KMS-11 (cell line): ENCODE measurements around the gene MYO1E.
A peak's percentile ranks its signal among the peaks of the same experiment; 100 is the strongest.

Experiments
- H2AFZ ChIP-seq: fragments of 200-600 bp; sonication (generic); 2 replicates; pipeline ENCODE4 v1.6.1; 2016; ENCODE audit warnings: antibody characterized with exemption, mixed run types, low read depth
- H3K27ac ChIP-seq: fragments of 200-600 bp; sonication (generic); 2 replicates; pipeline ENCODE4 v1.6.1; 2016; ENCODE audit warnings: mild to moderate bottlenecking, mixed run types
- H3K27me3 ChIP-seq: fragments of 200-600 bp; sonication (generic); 2 replicates; pipeline ENCODE4 v1.6.1; 2017; ENCODE audit warnings: mild to moderate bottlenecking, low read depth, mixed run types, moderate library complexity; ENCODE audit not compliant: insufficient read depth
- H3K36me3 ChIP-seq: fragments of 200-600 bp; sonication (generic); 2 replicates; pipeline ENCODE4 v1.6.1; 2017; ENCODE audit warnings: mild to moderate bottlenecking, mixed run types; ENCODE audit not compliant: insufficient read depth
- H3K4me1 ChIP-seq: fragments of 200-600 bp; sonication (generic); 2 replicates; pipeline ENCODE4 v1.6.1; 2016; ENCODE audit warnings: mild to moderate bottlenecking, low read depth, mixed run types; ENCODE audit not compliant: poor library complexity, severe bottlenecking
- H3K4me2 ChIP-seq: fragments of 200-600 bp; sonication (generic); 2 replicates; pipeline ENCODE4 v1.7.0; 2016; ENCODE audit warnings: mild to moderate bottlenecking, mixed run types
- H3K4me3 ChIP-seq: fragments of 200-600 bp; sonication (generic); IDR thresholded peaks from 2 replicates; pipeline ENCODE4 v1.6.1; 2017; ENCODE audit warnings: low read depth, low read length, mixed read lengths; ENCODE audit not compliant: insufficient read depth
- H3K79me2 ChIP-seq: fragments of 200-600 bp; sonication (generic); 2 replicates; pipeline ENCODE4 v1.6.1; 2016; ENCODE audit warnings: low read depth, mixed run types; ENCODE audit not compliant: insufficient read depth
- H3K9ac ChIP-seq: fragments of 200-600 bp; sonication (generic); 2 replicates; pipeline ENCODE4 v1.6.1; 2016; ENCODE audit warnings: mild to moderate bottlenecking, mixed run types
- H4K20me1 ChIP-seq: fragments of 200-600 bp; sonication (generic); 2 replicates; pipeline ENCODE4 v1.6.1; 2016; ENCODE audit warnings: mild to moderate bottlenecking, mixed run types; ENCODE audit not compliant: insufficient read depth
- TF ChIP-seq, protein P1 (sequence below): fragments of 200-600 bp; sonication (generic); conservative IDR thresholded peaks from 2 replicates; pipeline ENCODE4 v1.6.1; 2017; ENCODE audit warnings: low read depth, mild to moderate bottlenecking, antibody characterized with exemption, low read length, moderate library complexity, mixed read lengths

MYO1E gene

GRCh38 chr15:59327942-59328341, 44.7 kb downstream of the MYO1E start:
- Histone ChIP-seq H3K79me2 (no peaks in the 10 kb centered on the region), H3K4me1 (peaks cover 5% of the 10 kb centered on the region)

GRCh38 chr15:59326856-59327255, 45.8 kb downstream of the MYO1E start:
- Histone ChIP-seq H3K4me1 (peaks cover 15% of the 10 kb centered on the region), H2AFZ (no peak overlapping the region), H3K79me2 (no peaks in the 10 kb centered on the region), H3K9ac (no peak overlapping the region), H3K27ac (no peak overlapping the region), H3K4me3 (no peak overlapping the region), H3K27me3 (no peaks in the 10 kb centered on the region), H4K20me1 (no peaks in the 10 kb centered on the region), H3K36me3 (no peaks in the 10 kb centered on the region), H3K4me2 (no peak overlapping the region)
- TF ChIP-seq, protein P1, sequence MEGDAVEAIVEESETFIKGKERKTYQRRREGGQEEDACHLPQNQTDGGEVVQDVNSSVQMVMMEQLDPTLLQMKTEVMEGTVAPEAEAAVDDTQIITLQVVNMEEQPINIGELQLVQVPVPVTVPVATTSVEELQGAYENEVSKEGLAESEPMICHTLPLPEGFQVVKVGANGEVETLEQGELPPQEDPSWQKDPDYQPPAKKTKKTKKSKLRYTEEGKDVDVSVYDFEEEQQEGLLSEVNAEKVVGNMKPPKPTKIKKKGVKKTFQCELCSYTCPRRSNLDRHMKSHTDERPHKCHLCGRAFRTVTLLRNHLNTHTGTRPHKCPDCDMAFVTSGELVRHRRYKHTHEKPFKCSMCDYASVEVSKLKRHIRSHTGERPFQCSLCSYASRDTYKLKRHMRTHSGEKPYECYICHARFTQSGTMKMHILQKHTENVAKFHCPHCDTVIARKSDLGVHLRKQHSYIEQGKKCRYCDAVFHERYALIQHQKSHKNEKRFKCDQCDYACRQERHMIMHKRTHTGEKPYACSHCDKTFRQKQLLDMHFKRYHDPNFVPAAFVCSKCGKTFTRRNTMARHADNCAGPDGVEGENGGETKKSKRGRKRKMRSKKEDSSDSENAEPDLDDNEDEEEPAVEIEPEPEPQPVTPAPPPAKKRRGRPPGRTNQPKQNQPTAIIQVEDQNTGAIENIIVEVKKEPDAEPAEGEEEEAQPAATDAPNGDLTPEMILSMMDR: no peak

More at GRCh38 chr15:59327942-59328341, 44.7 kb downstream of the MYO1E start:
- no peak overlapping the region for H3K4me2 ChIP-seq
- no peak overlapping the region for H3K4me3 ChIP-seq
- H3K27me3 ChIP-seq: no peaks in the 10 kb centered on the region
- H3K36me3 ChIP-seq: no peaks in the 10 kb centered on the region
- no peak overlapping the region for H2AFZ ChIP-seq
- TF ChIP-seq, protein P1: no peak
- no peaks in the 10 kb centered on the region for H4K20me1 ChIP-seq
- H3K27ac ChIP-seq: no peak overlapping the region
- no peak overlapping the region for H3K9ac ChIP-seq

- no peak overlapping the region for H3K4me3 ChIP-seq
- peaks cover 20% of the 10 kb centered on the region for H3K4me1 ChIP-seq
- no peak overlapping the region for H2AFZ ChIP-seq
- no peaks in the 10 kb centered on the region for H4K20me1 ChIP-seq
- no peaks in the 10 kb centered on the region for H3K27me3 ChIP-seq
- TF ChIP-seq, protein P1: no peak
- H3K9ac ChIP-seq: no peak overlapping the region
- peak overlapping the region; percentile 41; the same call in 1 of the 2 replicates for H3K27ac ChIP-seq
- no peaks in the 10 kb centered on the region for H3K79me2 ChIP-seq
- H3K36me3 ChIP-seq: no peaks in the 10 kb centered on the region
- H3K4me2 ChIP-seq: peak overlapping the region; percentile 72
These were observed 50.5 kb downstream of the MYO1E start for GRCh38 chr15:59322056-59322759.

DNA sequence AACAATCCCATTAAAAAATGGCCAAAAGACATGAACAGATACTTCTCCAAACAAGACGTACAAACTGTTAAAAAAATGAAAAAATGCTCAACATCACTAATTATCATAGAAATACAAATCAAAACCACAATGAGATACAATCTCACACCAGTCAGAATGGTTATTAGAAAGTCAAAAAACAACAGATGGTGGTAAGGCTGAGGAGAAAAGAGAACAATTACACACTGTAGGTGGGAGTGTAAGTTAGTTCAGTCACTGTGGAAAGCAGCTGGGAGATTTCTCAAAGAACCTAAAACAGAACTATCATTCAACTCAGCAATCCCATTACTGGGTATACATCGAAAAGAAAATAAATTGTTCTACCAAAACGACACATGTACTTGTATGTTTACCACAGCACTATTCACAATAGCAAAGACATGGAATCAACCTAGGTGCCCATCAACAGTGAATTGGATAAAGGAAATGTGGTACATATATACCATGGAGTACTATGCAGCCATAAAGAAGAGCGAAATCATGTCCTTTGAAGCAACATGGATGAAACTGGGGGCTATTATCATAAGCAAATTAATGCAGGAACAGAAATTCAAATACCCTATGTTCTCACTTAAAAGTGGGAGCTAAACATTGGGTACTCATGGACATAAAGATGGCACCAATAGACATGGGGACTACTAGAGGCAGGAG, 51.5 kb downstream of the MYO1E start:
- Histone ChIP-seq H3K4me3 (no peak overlapping the region), H3K4me2 (peak overlapping the region; percentile 72; the same call in 1 of the 2 replicates), H3K36me3 (no peaks in the 10 kb centered on the region), H2AFZ (no peak overlapping the region), H4K20me1 (no peaks in the 10 kb centered on the region), H3K4me1 (peaks cover 27% of the 10 kb centered on the region), H3K79me2 (no peaks in the 10 kb centered on the region), H3K9ac (no peak overlapping the region), H3K27me3 (no peaks in the 10 kb centered on the region), H3K27ac (no peak overlapping the region)
- TF ChIP-seq, protein P1: no peak
